CD4-positive, alpha-beta T cell (primary cell): Measurements from ENCODE around the gene BRD1. TPM values are rescaled to one million over a fixed set of nuclear protein-coding genes. Genes with fewer than 3 reads are reported as not detected.

ENCODE experiments used
- ATAC-seq: fragments of 200-7000 bp; cut with Tn5 transposase; one replicate; pipeline ENCODE4 v1.10.0; 2022; ENCODE audit warnings: mild to moderate bottlenecking; ENCODE audit not compliant: poor library complexity
- CTCF ChIA-PET: fragments of 350-600 bp; sonication (Branson Sonifier 250); formaldehyde crosslinking; loops from one replicate; lab custom pipeline; 2021; ENCODE audit warnings: antibody characterized with exemption, inconsistent platforms; lab: Charles Lee
- POLR2A ChIA-PET: fragments of 350-600 bp; sonication (Branson Sonifier 250); formaldehyde crosslinking; loops from one replicate; lab custom pipeline; 2021; ENCODE audit warnings: antibody characterized with exemption, inconsistent platforms; lab: Charles Lee
- DNase-seq, 14 experiments: peaks; one replicate each; pipeline ENCODE4 v3.0.0-alpha.2; 2013 to 2020; ENCODE audit warnings: mixed read lengths in 2 of 14
- H3K27ac ChIP-seq, 2 donors: one replicate each; pipeline versions ENCODE4 v1.5.1 to v1.7.0; 2013; ENCODE audit warnings: low read length in 2 of 2, low read depth in 1 of 2, mild to moderate bottlenecking in 1 of 2
- H3K27me3 ChIP-seq, 2 experiments: 1 replicate in 1 of 2; 2 replicates in 1 of 2; pipeline versions ENCODE4 v1.6.1 to v1.7.0; 2013; ENCODE audit warnings: low read length in 2 of 2, control low read depth in 1 of 2, mild to moderate bottlenecking in 1 of 2, moderate library complexity in 1 of 2; ENCODE audit not compliant: insufficient read depth in 2 of 2, control insufficient read depth in 1 of 2
- H3K36me3 ChIP-seq: one replicate; pipeline ENCODE4 v1.6.1; 2013; ENCODE audit warnings: low read length, control low read depth; ENCODE audit not compliant: insufficient read depth
- H3K4me1 ChIP-seq: one replicate; pipeline ENCODE4 v1.6.1; 2013; ENCODE audit warnings: low read length, control low read depth; ENCODE audit not compliant: insufficient read depth
- H3K4me3 ChIP-seq: one replicate; pipeline ENCODE4 v1.5.1; 2013; ENCODE audit warnings: mild to moderate bottlenecking, low read length, moderate library complexity
- H3K9me3 ChIP-seq, 2 experiments: 1 replicate in 1 of 2; 2 replicates in 1 of 2; pipeline versions ENCODE4 v1.6.1 to v1.7.0; 2013; ENCODE audit warnings: low read length in 2 of 2, mild to moderate bottlenecking in 2 of 2, control low read depth in 1 of 2, moderate library complexity in 1 of 2; ENCODE audit not compliant: control insufficient read depth in 1 of 2, insufficient read depth in 1 of 2
- H3K27ac Mint-ChIP-seq: one replicate; pipeline ENCODE4 v1.8.0; 2020; ENCODE audit warnings: mixed read lengths
- H3K27me3 Mint-ChIP-seq: one replicate; pipeline ENCODE4 v1.8.0; 2021; ENCODE audit warnings: mixed read lengths
- H3K36me3 Mint-ChIP-seq: one replicate; pipeline ENCODE4 v1.8.0; 2021; ENCODE audit warnings: low read depth, mixed read lengths
- H3K4me1 Mint-ChIP-seq: one replicate; pipeline ENCODE4 v1.8.0; 2021; ENCODE audit warnings: low read depth, mixed read lengths
- H3K4me3 Mint-ChIP-seq: one replicate; pipeline ENCODE4 v1.8.0; 2020; ENCODE audit warnings: mild to moderate bottlenecking, mixed read lengths
- H3K9me3 Mint-ChIP-seq: one replicate; pipeline ENCODE4 v1.8.0; 2020; ENCODE audit warnings: mixed read lengths
- CTCF ChIP-seq: fragments of 200-600 bp; IDR thresholded peaks from one replicate; pipeline ENCODE4 v1.8.0; 2022; ENCODE audit warnings: antibody characterized with exemption, mild to moderate bottlenecking
- intact Hi-C, 2 experiments: fragments of 100-400 bp; cut with DNase I in 1 of 2; cut with micrococcal nuclease in 1 of 2; formaldehyde crosslinking; loops; one replicate each; pipeline versions ENCODE4 v1.15.1 to v1.9.0; 2023 to 2025; cut with DNase I, micrococcal nuclease
- total RNA-seq, 174 experiments: library from RNA in 2 of 174; stranded (reverse) in 2 of 174; gene quantifications; one replicate each; pipeline ENCODE4 v1.2.3 and lab custom pipeline; 2021 to 2026

The BRD1 gene
- total RNA-seq, 2 experiments from 2014 or later: 129 to 130 TPM

DNA sequence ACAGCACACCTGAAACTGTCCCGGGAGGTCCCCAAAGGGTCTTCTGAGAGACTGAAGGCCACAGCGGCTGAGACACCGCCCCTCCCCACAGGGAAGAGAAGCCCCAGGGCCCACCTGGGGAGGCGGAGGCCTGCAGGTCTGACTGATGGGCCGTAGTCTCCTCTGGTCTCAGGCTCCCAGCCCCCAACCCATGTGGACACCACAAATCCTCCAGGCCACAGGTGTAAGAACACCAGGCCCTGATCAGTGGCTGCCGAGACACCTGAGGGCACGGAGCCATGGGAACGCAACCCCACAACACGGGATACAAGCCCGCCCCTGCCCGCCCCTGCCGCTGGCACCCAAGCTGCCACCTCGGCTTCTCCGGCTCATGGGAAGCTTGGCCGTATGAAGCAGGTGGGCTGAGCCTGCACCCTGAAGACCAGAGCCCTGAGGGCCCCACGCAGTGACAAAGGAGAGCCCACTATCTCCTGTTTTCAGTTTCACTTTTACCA, 46.3 kb downstream of the BRD1 start:
- Mint-ChIP-seq H3K27me3 (no peaks in the 10 kb centered on the region), H3K4me3 (no peak overlapping the region), H3K9me3 (no peaks in the 10 kb centered on the region), H3K27ac (no peak overlapping the region), H3K36me3 (peaks cover 43% of the 10 kb centered on the region), H3K4me1 (peaks cover 9% of the 10 kb centered on the region)
- Histone ChIP-seq H3K4me3 (no peak overlapping the region), H3K27me3 (no peaks in the 10 kb centered on the region), H3K4me1 (peaks cover 38% of the 10 kb centered on the region), H3K9me3 (no peaks in the 10 kb centered on the region), H3K36me3 (peaks cover 75% of the 10 kb centered on the region), H3K27ac (no peak overlapping the region)
- TF ChIP-seq CTCF: no peak
- intact Hi-C loops: no loop called here
- CTCF ChIA-PET: no interaction called here
- DNase-seq: no peak
- POLR2A ChIA-PET: no interaction called here
- no peak for ATAC-seq

DNA sequence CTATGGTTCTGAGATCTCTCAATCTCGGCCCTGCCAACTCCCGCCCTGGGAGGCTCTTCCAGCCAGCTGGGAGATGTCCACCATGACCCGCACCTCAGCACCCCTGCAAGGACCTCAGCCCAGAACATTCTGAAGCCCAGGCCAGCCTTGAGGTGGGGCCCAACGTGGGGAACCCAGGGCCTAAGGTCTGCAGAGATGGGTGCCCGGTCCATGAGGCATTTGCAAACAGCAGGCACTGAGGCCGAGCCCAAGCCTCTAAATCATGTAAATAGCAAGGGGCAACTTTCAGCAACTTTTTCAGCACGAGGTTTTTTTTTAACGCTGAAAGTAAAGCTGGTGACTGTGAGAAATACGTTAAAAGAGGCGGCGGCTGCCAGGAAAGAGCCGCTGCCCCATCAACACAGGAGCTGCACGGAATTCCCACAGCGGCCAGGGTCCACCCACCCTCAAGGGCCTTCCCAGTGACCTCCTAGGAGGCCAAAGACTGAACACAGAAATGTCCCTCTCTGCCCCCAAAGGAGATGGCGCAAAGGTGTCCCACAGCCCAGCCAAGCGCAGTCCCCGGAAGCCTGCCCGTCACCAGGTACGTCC, 46.9 kb downstream of the BRD1 start:
- H3K27ac Mint-ChIP-seq: no peak overlapping the region
- ChIA-PET CTCF (no interaction called here), POLR2A (no interaction called here)
- Histone ChIP-seq H3K27ac (no peak overlapping the region), H3K4me1 (peaks cover 33% of the 10 kb centered on the region), H3K4me3 (no peak overlapping the region), H3K36me3 (peaks cover 75% of the 10 kb centered on the region), H3K9me3 (no peaks in the 10 kb centered on the region), H3K27me3 (no peaks in the 10 kb centered on the region)
- no peak for TF ChIP-seq CTCF
- no peaks in the 10 kb centered on the region for H3K27me3 Mint-ChIP-seq
- no peak overlapping the region for H3K4me3 Mint-ChIP-seq
- H3K4me1 Mint-ChIP-seq: peaks cover 5% of the 10 kb centered on the region
- DNase-seq (no peak), ATAC-seq (no peak)
- H3K36me3 Mint-ChIP-seq: peaks cover 38% of the 10 kb centered on the region
- no peaks in the 10 kb centered on the region for H3K9me3 Mint-ChIP-seq
- intact Hi-C loops: no loop called here

- Mint-ChIP-seq H3K36me3 (peaks cover 42% of the 10 kb centered on the region), H3K9me3 (no peaks in the 10 kb centered on the region), H3K27ac (no peak overlapping the region), H3K4me1 (peaks cover 5% of the 10 kb centered on the region), H3K27me3 (no peaks in the 10 kb centered on the region), H3K4me3 (no peak overlapping the region)
- ATAC-seq (no peak), DNase-seq (no peak)
- Histone ChIP-seq H3K4me1 (peaks cover 32% of the 10 kb centered on the region), H3K9me3 (no peaks in the 10 kb centered on the region), H3K27ac (no peak overlapping the region), H3K36me3 (peaks cover 77% of the 10 kb centered on the region), H3K27me3 (no peaks in the 10 kb centered on the region), H3K4me3 (no peak overlapping the region)
- no peak for TF ChIP-seq CTCF
- ChIA-PET POLR2A (no interaction called here), CTCF (no interaction called here)
- intact Hi-C loops: no loop called here
Measured at GRCh38 chr22:49779853-49780697, 47.6 kb downstream of the BRD1 start.
